OCI-LY1 (cell line): ENCODE measurements around the gene SAMD14.

Experiments
- H2AFZ ChIP-seq: fragments of 200-600 bp; sonication (generic), shearing (Covaris generic); 2 replicates; pipeline ENCODE4 v1.6.0; 2014; ENCODE audit warnings: antibody characterized with exemption, mild to moderate bottlenecking, low read length
- H3F3A ChIP-seq: fragments of 200-600 bp; sonication (generic), shearing (Covaris generic); 2 replicates; pipeline ENCODE4 v1.6.0; 2014; ENCODE audit warnings: mild to moderate bottlenecking, antibody characterized with exemption, low read length, moderate library complexity; ENCODE audit not compliant: insufficient read depth
- H3K27ac ChIP-seq: fragments of 200-600 bp; sonication (generic); 2 replicates; pipeline ENCODE4 v1.5.1; 2014; ENCODE audit warnings: low read length, mixed run types, mild to moderate bottlenecking, low read depth; ENCODE audit not compliant: poor library complexity, severe bottlenecking
- H3K27me3 ChIP-seq: fragments of 200-600 bp; sonication (generic); 2 replicates; pipeline ENCODE4 v1.6.0; 2014; ENCODE audit warnings: antibody characterized with exemption, mild to moderate bottlenecking, low read length, moderate library complexity; ENCODE audit not compliant: insufficient read depth
- H3K36me3 ChIP-seq: fragments of 200-600 bp; sonication (generic); 2 replicates; pipeline ENCODE4 v1.6.1; 2014; ENCODE audit warnings: mild to moderate bottlenecking, antibody characterized with exemption, low read length, moderate library complexity, mixed read lengths; ENCODE audit not compliant: insufficient read depth
- H3K4me1 ChIP-seq: fragments of 200-600 bp; sonication (generic); 2 replicates; pipeline ENCODE4 v1.5.1; 2014; ENCODE audit warnings: mild to moderate bottlenecking, low read length, moderate library complexity; ENCODE audit not compliant: insufficient read depth, severe bottlenecking
- H3K4me2 ChIP-seq: fragments of 200-600 bp; sonication (generic), shearing (Covaris generic); 2 replicates; pipeline ENCODE4 v1.6.1; 2014; ENCODE audit warnings: low read length
- H3K4me3 ChIP-seq: fragments of 200-600 bp; sonication (generic); 2 replicates; pipeline ENCODE4 v1.5.1; 2014; ENCODE audit warnings: low read length, low read depth, mild to moderate bottlenecking, mixed read lengths; ENCODE audit not compliant: poor library complexity, severe bottlenecking
- H3K79me2 ChIP-seq: fragments of 200-600 bp; shearing (Covaris generic); 2 replicates; pipeline ENCODE4 v1.6.1; 2016; ENCODE audit warnings: mixed run types, low read length, mixed read lengths; ENCODE audit not compliant: insufficient read depth
- H3K9ac ChIP-seq: fragments of 200-600 bp; sonication (generic), shearing (Covaris generic); 2 replicates; pipeline ENCODE4 v1.6.1; 2014; ENCODE audit warnings: mild to moderate bottlenecking, low read length, mixed read lengths
- H3K9me2 ChIP-seq: fragments of 200-600 bp; sonication (generic), shearing (Covaris generic); 2 replicates; pipeline ENCODE4 v1.6.1; 2014; ENCODE audit warnings: low read depth, mild to moderate bottlenecking, low read length, mixed read lengths
- H3K9me3 ChIP-seq: fragments of 200-600 bp; shearing (Covaris generic); 2 replicates; pipeline ENCODE4 v1.6.1; 2014; ENCODE audit warnings: low read length, mixed read lengths
- H4K20me1 ChIP-seq: fragments of 200-600 bp; sonication (generic), shearing (Covaris generic); 2 replicates; pipeline ENCODE4 v1.6.0; 2016; ENCODE audit warnings: mild to moderate bottlenecking, low read length; ENCODE audit not compliant: insufficient read depth
- EZH2 ChIP-seq: fragments of 200-600 bp; sonication (generic), shearing (Covaris generic); IDR thresholded peaks from 2 replicates; pipeline ENCODE4 v1.8.0; 2017; ENCODE audit warnings: borderline replicate concordance, mixed run types, mild to moderate bottlenecking, antibody characterized with exemption, low read length, moderate library complexity, mixed read lengths
- TF ChIP-seq, protein P1 (sequence below): fragments of 200-600 bp; sonication (generic), shearing (Covaris generic); IDR thresholded peaks from 2 replicates; pipeline ENCODE4 v1.5.1; 2017; ENCODE audit warnings: mild to moderate bottlenecking, antibody characterized with exemption, low read length, moderate library complexity, mixed read lengths

Gene SAMD14

GRCh38 chr17:50114401-50114800, 15.6 kb downstream of the SAMD14 start:
- H3K4me1 ChIP-seq = no peaks in the 10 kb centered on the region
- no peak overlapping the region for H3K27ac ChIP-seq
- no peaks in the 10 kb centered on the region for H3K27me3 ChIP-seq
- no peak overlapping the region for H3K4me3 ChIP-seq
- H3K4me2 ChIP-seq = no peak overlapping the region
- H3K79me2 ChIP-seq = no peaks in the 10 kb centered on the region
- TF ChIP-seq, protein P1, sequence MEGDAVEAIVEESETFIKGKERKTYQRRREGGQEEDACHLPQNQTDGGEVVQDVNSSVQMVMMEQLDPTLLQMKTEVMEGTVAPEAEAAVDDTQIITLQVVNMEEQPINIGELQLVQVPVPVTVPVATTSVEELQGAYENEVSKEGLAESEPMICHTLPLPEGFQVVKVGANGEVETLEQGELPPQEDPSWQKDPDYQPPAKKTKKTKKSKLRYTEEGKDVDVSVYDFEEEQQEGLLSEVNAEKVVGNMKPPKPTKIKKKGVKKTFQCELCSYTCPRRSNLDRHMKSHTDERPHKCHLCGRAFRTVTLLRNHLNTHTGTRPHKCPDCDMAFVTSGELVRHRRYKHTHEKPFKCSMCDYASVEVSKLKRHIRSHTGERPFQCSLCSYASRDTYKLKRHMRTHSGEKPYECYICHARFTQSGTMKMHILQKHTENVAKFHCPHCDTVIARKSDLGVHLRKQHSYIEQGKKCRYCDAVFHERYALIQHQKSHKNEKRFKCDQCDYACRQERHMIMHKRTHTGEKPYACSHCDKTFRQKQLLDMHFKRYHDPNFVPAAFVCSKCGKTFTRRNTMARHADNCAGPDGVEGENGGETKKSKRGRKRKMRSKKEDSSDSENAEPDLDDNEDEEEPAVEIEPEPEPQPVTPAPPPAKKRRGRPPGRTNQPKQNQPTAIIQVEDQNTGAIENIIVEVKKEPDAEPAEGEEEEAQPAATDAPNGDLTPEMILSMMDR = no peak
- no peak for TF ChIP-seq EZH2
- no peaks in the 10 kb centered on the region for H3K9me2 ChIP-seq
- no peaks in the 10 kb centered on the region for H4K20me1 ChIP-seq
- no peaks in the 10 kb centered on the region for H3K36me3 ChIP-seq
- H3K9ac ChIP-seq = no peak overlapping the region
- no peak overlapping the region for H2AFZ ChIP-seq
- H3F3A ChIP-seq = no peaks in the 10 kb centered on the region
- no peaks in the 10 kb centered on the region for H3K9me3 ChIP-seq

DNA sequence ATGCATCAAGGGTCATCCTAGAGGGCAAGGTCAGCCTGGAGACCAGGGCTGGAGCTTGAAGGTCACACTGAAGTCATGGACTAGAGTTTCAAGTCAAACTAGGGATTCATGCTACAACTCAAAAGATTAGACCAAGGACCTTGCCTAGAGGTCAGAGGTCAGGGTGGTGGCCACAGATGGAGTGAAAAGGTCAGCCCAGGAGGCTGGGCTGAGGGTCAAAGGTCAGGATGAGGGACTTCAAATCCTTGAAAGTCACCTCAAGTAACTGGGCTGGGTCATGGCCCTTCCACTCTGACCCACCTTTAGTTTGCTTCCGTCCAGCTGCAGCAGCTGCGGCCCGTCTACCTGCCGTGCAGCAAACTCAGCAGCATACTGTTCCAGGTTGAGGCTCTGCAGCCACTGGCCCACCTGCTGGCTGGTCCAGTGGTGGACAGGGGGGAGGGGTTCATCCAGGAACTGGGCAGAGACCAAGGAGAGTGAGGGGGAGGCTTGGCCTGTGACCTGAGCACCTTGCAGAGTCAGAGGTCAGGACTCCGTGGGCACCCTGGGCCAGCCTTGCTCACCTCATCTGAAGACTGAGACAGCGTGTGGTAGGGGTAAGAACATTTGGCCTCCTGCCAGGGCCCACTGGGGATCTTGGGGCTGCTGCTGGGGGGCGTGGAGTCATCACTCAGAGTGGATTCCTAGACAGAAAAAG, 16.2 kb downstream of the SAMD14 start:
- no peaks in the 10 kb centered on the region for H3F3A ChIP-seq
- H3K9me2 ChIP-seq = no peaks in the 10 kb centered on the region
- H3K4me2 ChIP-seq = no peak overlapping the region
- H3K9me3 ChIP-seq = no peaks in the 10 kb centered on the region
- no peak overlapping the region for H3K27ac ChIP-seq
- H3K4me3 ChIP-seq = no peak overlapping the region
- no peaks in the 10 kb centered on the region for H4K20me1 ChIP-seq
- H3K79me2 ChIP-seq = no peaks in the 10 kb centered on the region
- no peak overlapping the region for H3K9ac ChIP-seq
- TF ChIP-seq, protein P1 = no peak
- TF ChIP-seq EZH2 = no peak
- H3K27me3 ChIP-seq = no peaks in the 10 kb centered on the region
- H2AFZ ChIP-seq = no peak overlapping the region
- H3K36me3 ChIP-seq = no peaks in the 10 kb centered on the region
- no peaks in the 10 kb centered on the region for H3K4me1 ChIP-seq

- no peaks in the 10 kb centered on the region for H3K9me2 ChIP-seq
- H3K9ac ChIP-seq = no peak overlapping the region
- no peaks in the 10 kb centered on the region for H3K36me3 ChIP-seq
- H3K79me2 ChIP-seq = no peaks in the 10 kb centered on the region
- no peak overlapping the region for H2AFZ ChIP-seq
- no peaks in the 10 kb centered on the region for H3K27me3 ChIP-seq
- no peaks in the 10 kb centered on the region for H4K20me1 ChIP-seq
- no peak overlapping the region for H3K4me2 ChIP-seq
- no peaks in the 10 kb centered on the region for H3F3A ChIP-seq
- H3K4me3 ChIP-seq = no peak overlapping the region
- H3K9me3 ChIP-seq = no peaks in the 10 kb centered on the region
- H3K27ac ChIP-seq = no peak overlapping the region
- no peak for TF ChIP-seq EZH2
- TF ChIP-seq, protein P1 = no peak
- no peaks in the 10 kb centered on the region for H3K4me1 ChIP-seq
Observed at GRCh38 chr17:50112694-50113093, 17.3 kb downstream of the SAMD14 start.
